ENCODE results near the gene NYAP1.
"Not testable (repeated sequence)": the region's sequence is repeated elsewhere in the genome, so short reads cannot be mapped to it uniquely, and the experiment has no call there.

Gene NYAP1

GRCh38 chr7:100483722-100484672, at the start of gene NYAP1:
TSS of gene NYAP1 (plus strand) at chr7:100483927. CDS start at chr7:100485312, 1,385 bp downstream.
- peak; percentile 61 for DNase-seq

DNA sequence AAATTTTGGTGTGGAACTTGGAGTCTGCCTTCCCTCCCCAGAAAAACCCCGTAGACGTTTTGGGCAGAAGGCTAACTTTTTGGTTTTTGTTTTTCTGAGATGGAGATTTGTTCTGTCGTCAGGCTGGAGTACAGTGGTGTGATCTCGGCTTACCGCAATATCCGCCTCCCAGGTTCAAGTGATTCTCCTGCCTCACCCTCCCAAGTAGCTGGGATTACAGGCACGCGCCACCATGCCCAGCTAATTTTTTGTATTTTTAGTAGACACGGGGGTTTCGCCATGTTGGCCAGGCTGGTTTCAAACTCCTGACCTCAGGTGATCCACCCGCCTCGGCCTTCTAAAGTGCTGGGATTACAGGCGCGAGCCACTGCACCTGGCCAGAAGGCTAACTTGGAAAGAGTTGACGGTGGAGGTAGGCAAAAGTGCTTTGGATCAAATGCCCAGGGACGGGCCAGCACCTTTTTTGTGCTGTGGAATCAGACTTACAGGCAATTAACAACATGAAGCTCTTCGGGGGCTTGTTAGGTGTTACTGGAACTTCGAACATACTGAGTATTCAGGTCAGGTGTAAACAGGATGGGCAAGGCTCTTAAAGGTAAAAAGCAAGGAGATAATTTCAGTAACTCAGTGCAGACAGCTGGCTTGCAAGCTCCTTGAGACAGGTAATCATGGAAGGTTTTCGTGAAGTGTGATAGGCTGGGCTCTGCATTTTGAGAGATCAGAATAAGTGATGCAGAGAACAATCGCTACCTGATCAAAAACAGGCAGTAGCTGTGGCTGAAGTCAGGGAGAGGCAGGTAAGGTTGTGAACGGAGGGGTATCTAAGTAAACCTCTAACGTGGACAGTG, 49.2 kb upstream of the NYAP1 start:
- no peak for DNase-seq

- peak; percentile 62 for DNase-seq
Observed at GRCh38 chr7:100435401-100436304, 48.1 kb upstream of the NYAP1 start.

GRCh38 chr7:100437150-100438100, 46.3 kb upstream of the NYAP1 start:
- DNase-seq, result no peak

DNA sequence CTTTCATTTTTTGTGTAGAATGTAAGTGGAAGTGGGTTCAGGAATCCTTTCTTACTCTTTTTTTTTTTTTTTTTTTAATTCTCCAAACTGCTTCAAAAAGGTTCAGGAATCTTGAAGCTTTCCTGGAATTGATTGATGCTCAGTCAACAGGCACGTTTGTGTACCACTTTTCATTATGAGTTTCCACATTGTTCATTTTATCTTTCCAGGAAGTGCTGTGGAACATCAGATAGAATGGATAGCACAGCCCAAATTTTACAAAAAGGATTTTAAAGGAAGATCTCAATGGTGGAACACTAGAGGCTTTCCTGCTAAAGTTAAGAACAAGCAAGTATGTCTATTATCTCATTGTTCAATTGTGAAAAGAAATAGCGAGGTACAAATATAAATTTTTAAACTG, 45.6 kb upstream of the NYAP1 start:
- no peak for DNase-seq

DNA sequence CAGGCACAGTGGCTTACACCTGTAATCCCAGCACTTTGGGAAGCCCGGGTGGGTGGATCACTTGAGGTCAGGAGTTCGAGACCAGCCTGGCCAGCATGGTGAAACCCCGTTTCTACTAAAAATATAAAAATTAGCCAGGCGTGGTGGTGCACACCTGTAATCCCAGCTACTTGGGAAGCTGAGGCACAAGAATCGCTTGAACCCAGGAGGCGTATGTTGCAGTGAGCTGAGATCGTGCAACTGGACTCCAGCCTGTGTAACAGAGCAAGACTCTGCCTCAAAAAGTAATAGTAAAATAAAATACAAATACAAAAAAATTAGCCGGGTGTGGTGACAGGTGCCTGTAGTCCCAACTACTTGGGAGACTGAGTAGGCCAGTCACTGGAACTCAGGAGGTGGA, 45.0 kb upstream of the NYAP1 start:
- DNase-seq, result not testable (repeated sequence)

- DNase-seq, result not testable (repeated sequence)
Observed at GRCh38 chr7:100439244-100439643, 44.5 kb upstream of the NYAP1 start.

DNA sequence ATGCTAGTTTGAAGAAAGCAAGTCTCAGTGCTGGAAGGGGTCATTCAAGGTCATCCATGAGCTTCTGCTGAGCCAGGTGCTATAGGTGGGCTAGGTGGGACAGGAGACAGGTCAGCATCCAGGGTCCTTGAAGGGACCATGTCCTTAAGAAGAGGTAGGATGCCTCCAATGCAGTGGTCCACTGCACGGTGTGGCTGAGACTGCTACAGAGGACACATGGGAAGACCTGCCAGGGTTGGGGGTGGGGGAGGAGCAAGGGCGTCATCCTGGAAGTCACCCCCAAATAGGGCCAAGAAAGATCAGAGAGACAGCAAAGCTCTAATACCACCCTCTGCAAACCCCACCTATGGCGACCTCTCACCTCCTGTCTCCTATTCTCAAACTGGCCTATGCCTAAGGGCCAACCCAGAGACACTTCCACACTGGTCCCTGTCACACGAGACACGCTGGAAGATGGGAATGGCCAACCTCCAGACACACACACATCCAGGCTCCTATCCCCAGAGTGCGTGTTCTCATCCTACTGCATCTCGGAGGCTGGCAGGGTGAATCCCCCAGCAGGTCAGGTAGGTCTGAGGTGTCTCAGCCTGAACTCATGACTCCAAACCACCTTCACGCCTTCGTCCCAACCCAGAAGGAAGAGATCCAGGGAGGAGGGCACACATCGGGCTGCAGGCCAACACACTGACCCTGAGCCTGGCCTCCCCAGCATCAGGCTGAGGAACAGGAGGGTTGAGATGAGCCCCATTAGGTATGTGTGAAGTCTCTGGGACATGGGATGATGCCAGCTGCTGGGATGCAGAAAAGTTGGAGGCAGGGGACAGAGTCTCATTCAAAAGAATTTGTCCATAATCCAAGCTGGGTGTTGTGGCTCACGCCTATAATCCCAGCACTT, 41.8 kb upstream of the NYAP1 start:
- no peak for DNase-seq

- no peak for DNase-seq
Observed at GRCh38 chr7:100443096-100443840, 40.5 kb upstream of the NYAP1 start.

DNA sequence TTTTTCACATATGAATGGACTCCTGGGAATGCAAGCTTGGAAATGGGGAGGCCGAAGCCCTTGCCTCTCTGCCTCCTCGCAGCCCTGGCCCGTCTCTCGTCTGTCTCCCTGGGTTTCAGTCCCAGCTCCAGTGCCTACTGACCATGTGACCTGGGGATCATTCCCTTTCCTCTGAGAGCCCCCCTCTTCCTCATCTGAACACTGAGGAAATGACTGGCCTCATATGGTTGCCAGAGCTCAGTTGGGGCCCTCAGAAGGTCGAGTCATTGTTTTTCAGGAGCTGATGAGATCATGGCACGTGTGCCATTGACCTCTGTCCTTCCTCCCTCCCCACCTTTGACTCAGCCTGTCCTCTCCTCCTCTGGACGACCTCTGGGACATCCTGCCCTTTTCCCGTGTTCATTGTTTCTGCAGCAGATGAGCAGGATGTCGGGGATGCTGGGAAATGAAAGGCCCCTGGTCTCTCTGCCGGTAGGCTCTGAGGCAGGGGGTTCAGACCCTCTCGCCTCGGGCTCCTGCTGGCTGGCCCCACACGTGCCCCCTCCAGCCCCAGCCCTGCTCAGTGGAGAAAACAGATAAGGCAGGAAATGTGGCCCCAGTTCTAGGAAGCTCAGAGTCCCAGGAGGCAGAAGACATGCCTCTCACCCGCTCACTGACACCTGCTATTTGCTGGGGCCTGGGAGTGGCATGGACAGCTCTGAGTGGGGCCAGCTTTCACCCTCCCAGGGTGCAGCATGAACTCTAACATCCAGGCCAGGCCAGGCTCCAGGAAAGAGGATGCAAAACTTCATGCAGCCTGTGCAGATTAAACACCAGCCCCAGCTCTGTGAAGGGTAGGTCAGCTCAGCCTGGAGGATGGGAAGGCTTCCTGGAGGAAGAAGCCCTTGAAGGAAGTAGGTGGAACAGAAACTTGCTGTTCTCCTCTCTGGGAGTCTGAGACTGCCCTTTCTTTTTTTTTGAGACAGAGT, 39.1 kb upstream of the NYAP1 start:
- DNase-seq, result no peak

GRCh38 chr7:100446040-100446439, 37.7 kb upstream of the NYAP1 start:
- DNase-seq, result no peak

- DNase-seq, result not testable (repeated sequence)
Observed at GRCh38 chr7:100447363-100447762, 36.4 kb upstream of the NYAP1 start.

DNA sequence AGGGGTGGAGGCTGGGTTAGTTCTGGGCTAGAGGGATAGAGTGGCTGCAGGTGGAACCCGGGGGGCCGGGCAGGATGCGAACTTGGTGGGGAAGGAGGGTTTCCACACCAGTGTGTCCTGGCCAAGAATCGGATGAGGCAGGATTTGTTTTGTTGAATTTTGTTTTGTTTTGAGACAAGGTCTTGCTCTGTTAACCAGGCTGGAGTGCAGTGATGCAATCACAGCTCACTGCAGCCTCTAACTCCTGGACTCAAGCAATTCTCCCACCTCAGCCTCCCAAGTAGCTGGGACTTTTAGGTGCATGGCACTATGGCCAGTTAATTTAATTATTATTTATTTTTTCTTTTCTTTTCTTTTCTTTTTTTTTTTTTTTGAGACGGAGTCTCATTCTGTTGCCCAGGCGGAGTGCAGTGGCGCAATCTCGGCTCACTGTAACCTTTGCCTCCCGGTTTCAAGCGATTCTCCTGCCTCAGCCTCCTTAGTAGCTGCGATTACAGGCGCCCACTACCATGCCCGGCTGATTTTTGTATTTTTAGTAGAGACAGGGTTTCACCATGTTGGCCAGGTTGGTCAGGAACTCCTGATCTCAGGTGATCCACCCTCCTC, 34.4 kb upstream of the NYAP1 start:
- DNase-seq, result no peak

DNA sequence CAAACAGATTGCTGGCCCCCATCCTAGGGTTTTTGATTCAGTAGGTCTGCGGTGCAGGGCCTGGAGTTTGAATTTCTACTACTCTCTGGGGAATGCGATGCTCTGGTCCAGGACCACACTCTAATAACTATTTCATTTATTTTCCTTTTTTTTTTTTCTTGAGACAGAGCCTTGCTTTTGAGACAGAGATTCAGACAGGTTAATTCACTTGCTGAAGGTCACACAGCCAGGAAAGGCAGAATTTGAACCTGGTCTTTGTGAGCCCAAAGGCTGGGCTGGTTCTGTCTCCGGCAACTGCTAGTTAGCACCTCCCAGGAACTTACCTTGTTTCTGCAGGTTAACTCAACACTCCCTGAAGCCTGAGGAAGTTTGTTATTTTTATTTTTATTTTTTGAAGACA, 31.2 kb upstream of the NYAP1 start:
- no peak for DNase-seq

DNA sequence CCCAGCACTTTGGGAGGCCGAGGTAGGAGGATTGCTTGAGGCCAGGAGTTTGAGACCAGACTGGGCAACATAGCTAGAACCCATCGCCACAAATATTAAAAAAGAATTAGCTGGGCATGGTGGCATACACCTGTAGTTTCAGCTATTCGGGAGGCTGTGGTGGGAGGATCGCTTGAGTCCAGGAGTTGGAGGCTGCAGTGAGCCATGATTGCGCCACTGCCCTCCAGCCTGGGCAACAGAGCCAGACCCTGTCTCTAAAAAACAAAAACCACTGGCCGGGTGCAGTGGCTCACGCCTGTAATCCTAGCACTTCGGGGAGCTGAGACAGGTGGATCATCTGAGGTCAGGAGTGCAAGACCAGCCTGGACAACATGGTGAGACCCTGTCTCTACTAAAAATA, 29.9 kb upstream of the NYAP1 start:
- not testable (repeated sequence) for DNase-seq

- no peak for DNase-seq
Observed at GRCh38 chr7:100455206-100455605, 28.5 kb upstream of the NYAP1 start.

DNA sequence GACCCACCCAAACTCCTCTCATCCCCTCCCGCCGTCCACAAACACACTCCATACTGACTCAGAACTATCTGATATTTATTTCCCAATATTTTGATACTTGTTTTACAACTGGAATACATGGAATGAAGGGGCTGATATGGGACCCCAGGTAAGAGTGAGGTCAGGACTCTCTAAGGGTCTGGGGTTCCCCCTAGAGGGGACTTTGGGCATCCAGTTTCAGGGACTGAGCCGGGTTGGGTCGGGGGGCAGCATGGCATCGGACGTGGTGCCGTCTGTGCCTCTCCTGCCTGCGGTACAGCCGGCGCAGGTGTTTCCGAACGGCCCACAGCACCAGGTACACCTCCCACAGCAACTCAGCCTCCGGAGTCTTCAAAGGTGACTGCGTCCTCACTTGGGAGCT, 27.2 kb upstream of the NYAP1 start:
- no peak for DNase-seq

- no peak for DNase-seq
Observed at GRCh38 chr7:100457033-100457432, 26.7 kb upstream of the NYAP1 start.

Measured in stimulated activated CD4-positive, alpha-beta T cell treated with anti-CD3 and anti-CD28 coated beads, Interleukin-15, amount 100 ng/mL, for 24 hours (primary cell).